CD4-positive, alpha-beta memory T cell (primary cell): ENCODE results near the gene NARS2. TPM values are rescaled to one million over a fixed set of nuclear protein-coding genes. Genes with fewer than 3 reads are reported as not detected.
"Not testable (repeated sequence)": the region's sequence is repeated elsewhere in the genome, so short reads cannot be mapped to it uniquely, and the experiment has no call there.

Source experiments
- CTCF ChIA-PET: fragments of 350-600 bp; sonication (Branson Sonifier 250); formaldehyde crosslinking; loops from one replicate; lab custom pipeline; 2021; ENCODE audit warnings: inconsistent platforms; ENCODE audit not compliant: partially characterized antibody; lab: Charles Lee
- POLR2A ChIA-PET: fragments of 350-600 bp; sonication (Branson Sonifier 250); formaldehyde crosslinking; loops from one replicate; lab custom pipeline; 2021; ENCODE audit not compliant: partially characterized antibody; lab: Charles Lee
- DNase-seq, 5 donors: peaks; one replicate each; pipeline versions ENCODE4 v3.0.0 to v3.0.0-alpha.2; 2020 to 2022; ENCODE audit warnings: mixed read lengths in 1 of 5
- H3K27ac ChIP-seq: one replicate; pipeline ENCODE4 v1.7.0; 2013; ENCODE audit warnings: low read depth, low read length
- H3K27me3 ChIP-seq: 2 replicates; pipeline ENCODE4 v1.7.0; 2013; ENCODE audit warnings: mild to moderate bottlenecking, low read length, moderate library complexity; ENCODE audit not compliant: insufficient read depth
- H3K36me3 ChIP-seq: 2 replicates; pipeline ENCODE4 v1.7.0; 2013; ENCODE audit warnings: mild to moderate bottlenecking, low read length, moderate library complexity; ENCODE audit not compliant: insufficient read depth
- H3K4me1 ChIP-seq: 2 replicates; pipeline ENCODE4 v1.7.0; 2013; ENCODE audit warnings: mild to moderate bottlenecking, low read length, moderate library complexity; ENCODE audit not compliant: insufficient read depth
- H3K4me3 ChIP-seq, 2 donors: one replicate each; pipeline ENCODE4 v1.7.0; 2013; ENCODE audit warnings: low read length in 2 of 2, mild to moderate bottlenecking in 1 of 2
- H3K9me3 ChIP-seq, 2 donors: one replicate each; pipeline ENCODE4 v1.7.0; 2013; ENCODE audit warnings: low read length in 2 of 2, control low read depth in 1 of 2; ENCODE audit not compliant: control insufficient read depth in 1 of 2
- H3K27ac Mint-ChIP-seq, 7 donors: one replicate each; pipeline ENCODE4 v1.8.0; 2020 to 2021; ENCODE audit warnings: mixed read lengths in 7 of 7, mild to moderate bottlenecking in 6 of 7, inconsistent platforms in 3 of 7, moderate library complexity in 3 of 7
- H3K27me3 Mint-ChIP-seq, 2 donors: one replicate each; pipeline ENCODE4 v1.8.0; 2020 to 2021; ENCODE audit warnings: mixed read lengths in 2 of 2
- H3K36me3 Mint-ChIP-seq, 2 donors: one replicate each; pipeline ENCODE4 v1.8.0; 2020 to 2021; ENCODE audit warnings: mixed read lengths in 2 of 2, inconsistent platforms in 1 of 2, mild to moderate bottlenecking in 1 of 2
- H3K4me1 Mint-ChIP-seq, 4 donors: one replicate each; pipeline ENCODE4 v1.8.0; 2020 to 2021; ENCODE audit warnings: mixed read lengths in 4 of 4, mild to moderate bottlenecking in 1 of 4
- H3K4me3 Mint-ChIP-seq, 8 donors: one replicate each; pipeline ENCODE4 v1.8.0; 2020 to 2021; ENCODE audit warnings: mixed read lengths in 8 of 8, mild to moderate bottlenecking in 7 of 8, moderate library complexity in 6 of 8, inconsistent platforms in 3 of 8
- H3K9me3 Mint-ChIP-seq, 8 donors: one replicate each; pipeline ENCODE4 v1.8.0; 2020 to 2021; ENCODE audit warnings: mixed read lengths in 8 of 8, mild to moderate bottlenecking in 5 of 8, inconsistent platforms in 3 of 8, moderate library complexity in 1 of 8
- intact Hi-C: fragments of 100-400 bp; cut with micrococcal nuclease; formaldehyde crosslinking; loops from one replicate; pipeline ENCODE4 v1.15.1; 2023
- polyA plus RNA-seq, 2 donors: library from polyadenylated mRNA; unstranded; fragments of 300-500 nt; fragmentation: Illumina TruSeq; gene quantifications; one replicate each; pipeline ENCODE4 v1.2.3, GENCODE V29; 2021
- total RNA-seq, 2 experiments: library from RNA; stranded (reverse); gene quantifications; one replicate each; pipeline ENCODE4 v1.2.3, GENCODE V29; 2021

Gene NARS2
- total RNA-seq (10 to 100 TPM; 16.9 to 18.4 TPM), polyA plus RNA-seq (10 to 100 TPM; 14.3 to 16.5 TPM)

- H3K9me3 Mint-ChIP-seq, result no peaks in the 10 kb centered on the region
- peaks cover 28% of the 10 kb centered on the region for H3K4me1 ChIP-seq
- peaks cover 20 to 41% (median 29%) of the 10 kb centered on the region in 4 donors for H3K4me1 Mint-ChIP-seq
- peak; percentile 94 to 98 (median 96) for DNase-seq
- no peaks in the 10 kb centered on the region for H3K9me3 ChIP-seq
- intact Hi-C loops, result loop anchor here (1.0 to 2.0 kb wide), 4 partner anchors 10 to 754 kb away; partner anchors contain the start of genes AAMDC, ALG8, INTS4 and RSF1
- CTCF ChIA-PET, result interaction anchor here (1.2 to 2.6 kb wide), 4 partner anchors 10 to 159 kb away, joined by 8 to 47 read pairs (median 9); partner anchors contain the start of gene GAB2
- H3K4me3 ChIP-seq, result peak within 1 kb of the TSS; percentile 46 to 47
- peaks cover 4% of the 10 kb centered on the region for H3K36me3 ChIP-seq
- H3K27ac Mint-ChIP-seq, result peak within 1 kb of the TSS; percentile 91 to 100 (median 98)
- peak within 1 kb of the TSS; percentile 86 for H3K27ac ChIP-seq
- no peaks in the 10 kb centered on the region for H3K27me3 ChIP-seq
- peak within 1 kb of the TSS; percentile 92 to 99 (median 97) for H3K4me3 Mint-ChIP-seq
- H3K27me3 Mint-ChIP-seq, result no peaks in the 10 kb centered on the region
- peaks cover 12 to 22% of the 10 kb centered on the region in 2 donors for H3K36me3 Mint-ChIP-seq
- POLR2A ChIA-PET, result interaction anchor here (1.0 to 3.2 kb wide), 10 partner anchors 10 to 580 kb away, joined by 3 to 33 read pairs (median 6); partner anchors contain the start of genes ALG8, GAB2, INTS4 and KCTD21
These were observed at the start of gene NARS2 for GRCh38 chr11:78574386-78575381. Gene NARS2, minus strand, starts transcription at chr11:78574864. Its CDS starts 376 bp downstream, at chr11:78574488.

- Histone ChIP-seq H3K4me3 (no peak overlapping the region), H3K36me3 (no peaks in the 10 kb centered on the region), H3K4me1 (no peaks in the 10 kb centered on the region), H3K27me3 (no peaks in the 10 kb centered on the region), H3K9me3 (no peaks in the 10 kb centered on the region), H3K27ac (no peak overlapping the region)
- H3K4me1 Mint-ChIP-seq, result no peaks in the 10 kb centered on the region
- H3K27ac Mint-ChIP-seq, result no peak overlapping the region
- no peak overlapping the region for H3K4me3 Mint-ChIP-seq
- ChIA-PET CTCF (no interaction called here), POLR2A (no interaction called here)
- H3K9me3 Mint-ChIP-seq, result peaks cover 2 to 31% (median 17%) of the 10 kb centered on the region in 8 donors
- intact Hi-C loops, result no loop called here
- H3K36me3 Mint-ChIP-seq, result peaks cover 0 to 11% of the 10 kb centered on the region in 2 donors
- DNase-seq, result no peak
- H3K27me3 Mint-ChIP-seq, result peaks cover 3 to 4% of the 10 kb centered on the region in 2 donors
These were observed 48.0 kb upstream of the NARS2 start for GRCh38 chr11:78622666-78623065.

- Mint-ChIP-seq H3K27ac (no peak overlapping the region), H3K9me3 (peaks cover 2 to 30% (median 16%) of the 10 kb centered on the region in 8 donors), H3K4me3 (no peak overlapping the region), H3K36me3 (peaks cover 0 to 11% of the 10 kb centered on the region in 2 donors), H3K27me3 (peaks cover 3 to 4% of the 10 kb centered on the region in 2 donors), H3K4me1 (no peaks in the 10 kb centered on the region)
- DNase-seq, result no peak
- ChIA-PET POLR2A (no interaction called here), CTCF (no interaction called here)
- H3K27me3 ChIP-seq, result no peaks in the 10 kb centered on the region
- H3K9me3 ChIP-seq, result no peaks in the 10 kb centered on the region
- intact Hi-C loops, result no loop called here
- H3K4me1 ChIP-seq, result no peaks in the 10 kb centered on the region
- H3K27ac ChIP-seq, result no peak overlapping the region
- H3K4me3 ChIP-seq, result no peak overlapping the region
- H3K36me3 ChIP-seq, result no peaks in the 10 kb centered on the region
These were observed 45.5 kb upstream of the NARS2 start for GRCh38 chr11:78620159-78620558.

- POLR2A ChIA-PET, result no interaction called here
- Histone ChIP-seq H3K9me3 (no peaks in the 10 kb centered on the region), H3K27ac (no peak overlapping the region), H3K4me3 (no peak overlapping the region), H3K36me3 (no peaks in the 10 kb centered on the region), H3K4me1 (no peaks in the 10 kb centered on the region), H3K27me3 (no peaks in the 10 kb centered on the region)
- Mint-ChIP-seq H3K9me3 (peaks cover 2 to 22% (median 15%) of the 10 kb centered on the region in 8 donors), H3K27ac (no peak overlapping the region), H3K27me3 (peaks cover 7 to 8% of the 10 kb centered on the region in 2 donors), H3K4me1 (no peaks in the 10 kb centered on the region), H3K36me3 (peaks cover 0 to 11% of the 10 kb centered on the region in 2 donors), H3K4me3 (no peak overlapping the region)
- CTCF ChIA-PET, result no interaction called here
- intact Hi-C loops, result no loop called here
- DNase-seq, result no peak
These were observed 41.1 kb upstream of the NARS2 start for GRCh38 chr11:78615724-78616123.

GRCh38 chr11:78613378-78613813, 38.7 kb upstream of the NARS2 start:
- ChIA-PET POLR2A (no interaction called here), CTCF (no interaction called here)
- Mint-ChIP-seq H3K27me3 (peaks cover 7 to 8% of the 10 kb centered on the region in 2 donors), H3K9me3 (peaks cover 0 to 4% (median under 1%) of the 10 kb centered on the region in 8 donors), H3K36me3 (no peaks in the 10 kb centered on the region), H3K4me3 (no peak overlapping the region), H3K27ac (no peak overlapping the region), H3K4me1 (no peaks in the 10 kb centered on the region)
- Histone ChIP-seq H3K4me1 (no peaks in the 10 kb centered on the region), H3K9me3 (no peaks in the 10 kb centered on the region), H3K4me3 (no peak overlapping the region), H3K27me3 (no peaks in the 10 kb centered on the region), H3K36me3 (no peaks in the 10 kb centered on the region), H3K27ac (no peak overlapping the region)
- intact Hi-C loops, result no loop called here
- no peak for DNase-seq

- no peaks in the 10 kb centered on the region for H3K27me3 ChIP-seq
- POLR2A ChIA-PET, result no interaction called here
- no peaks in the 10 kb centered on the region for H3K36me3 ChIP-seq
- H3K4me3 ChIP-seq, result no peak overlapping the region
- Mint-ChIP-seq H3K4me1 (no peaks in the 10 kb centered on the region), H3K27ac (no peak overlapping the region), H3K27me3 (peaks cover 4 to 5% of the 10 kb centered on the region in 2 donors), H3K36me3 (no peaks in the 10 kb centered on the region), H3K4me3 (no peak overlapping the region), H3K9me3 (peaks cover 0 to 3% (median under 1%) of the 10 kb centered on the region in 8 donors)
- no peak overlapping the region for H3K27ac ChIP-seq
- no peaks in the 10 kb centered on the region for H3K9me3 ChIP-seq
- intact Hi-C loops, result no loop called here
- CTCF ChIA-PET, result no interaction called here
- DNase-seq, result no peak
- H3K4me1 ChIP-seq, result no peaks in the 10 kb centered on the region
These were observed 38.2 kb upstream of the NARS2 start for GRCh38 chr11:78612721-78613377.

- CTCF ChIA-PET, POLR2A ChIA-PET, DNase-seq, H3K4me1 ChIP-seq, H3K27me3 ChIP-seq, H3K27ac ChIP-seq, H3K4me3 ChIP-seq, H3K36me3 ChIP-seq, H3K36me3 Mint-ChIP-seq, H3K27ac Mint-ChIP-seq, H3K4me3 Mint-ChIP-seq, intact Hi-C loops, H3K9me3 ChIP-seq, H3K4me1 Mint-ChIP-seq, H3K9me3 Mint-ChIP-seq: not testable (repeated sequence)
- H3K27me3 Mint-ChIP-seq, result peaks cover 4 to 11% of the 10 kb centered on the region in 2 donors
These were observed 34.7 kb upstream of the NARS2 start for GRCh38 chr11:78609321-78609720.
